Thymus (tissue), 11 donors: ENCODE results near the gene CCDC188. TPM values are rescaled to one million over a fixed set of nuclear protein-coding genes. Genes with fewer than 3 reads are reported as not detected.

ENCODE experiments used
- DNase-seq, 9 donors: peaks; one replicate each; pipeline ENCODE4 v3.0.0-alpha.2; 2013; ENCODE audit warnings: low spot score in 9 of 9, low read depth in 6 of 9, missing footprints in 1 of 9
- H3K27ac ChIP-seq, 2 donors: one replicate each; pipeline ENCODE4 v1.5.1; 2013; ENCODE audit warnings: control low read depth in 1 of 2, low read depth in 1 of 2, low read length in 1 of 2, mild to moderate bottlenecking in 1 of 2, moderate library complexity in 1 of 2
- H3K27me3 ChIP-seq, 2 donors: one replicate each; pipeline ENCODE4 v1.5.1; 2013; ENCODE audit warnings: low read length in 1 of 2; ENCODE audit not compliant: control insufficient read depth in 2 of 2, insufficient read depth in 1 of 2
- H3K36me3 ChIP-seq, 2 donors: one replicate each; pipeline ENCODE4 v1.5.1; 2013; ENCODE audit warnings: low read length in 1 of 2, mild to moderate bottlenecking in 1 of 2, moderate library complexity in 1 of 2; ENCODE audit not compliant: control insufficient read depth in 2 of 2, insufficient read depth in 2 of 2
- H3K4me1 ChIP-seq, 2 donors: one replicate each; pipeline ENCODE4 v1.5.1; 2013; ENCODE audit warnings: low read length in 2 of 2; ENCODE audit not compliant: control insufficient read depth in 2 of 2, insufficient read depth in 2 of 2
- H3K4me3 ChIP-seq, 2 donors: one replicate each; pipeline ENCODE4 v1.5.1; 2013; ENCODE audit warnings: low read length in 2 of 2, control low read depth in 1 of 2, mild to moderate bottlenecking in 1 of 2
- H3K9me3 ChIP-seq, 2 donors: one replicate each; pipeline ENCODE4 v1.5.1; 2013; ENCODE audit warnings: low read length in 1 of 2, mild to moderate bottlenecking in 1 of 2; ENCODE audit not compliant: control insufficient read depth in 2 of 2, insufficient read depth in 1 of 2
- WGBS: extraction: QIAGEN DNeasy Blood & Tissue Kit; methylation state at CpG from one replicate; pipeline ENCODE4 v1.1.7; 2013; 5-methylcytosine and 5-hydroxymethylcytosine counted together
- polyA plus RNA-seq: library from polyadenylated mRNA; stranded (reverse); fragments of 200-250 nt; gene quantifications from one replicate; pipeline ENCODE4 v1.2.3, GENCODE V29; 2013
- total RNA-seq: library from RNA; stranded (reverse); fragments of 120-200 nt; gene quantifications from one replicate; pipeline ENCODE4 v1.2.4, GENCODE V29; 2013
- donor health status: healthy.

Gene CCDC188
- total and polyA plus RNA-seq, 2 donors = 0.09 to 0.84 TPM

- no peak for DNase-seq
- H3K4me3 ChIP-seq = no peak overlapping the region
- no peaks in the 10 kb centered on the region for H3K27me3 ChIP-seq
- H3K9me3 ChIP-seq = no peaks in the 10 kb centered on the region
- H3K36me3 ChIP-seq = peaks cover 1 to 2% of the 10 kb centered on the region in 2 donors
- 96% methylated on average over 12 of the region's 12 CpGs for WGBS
- H3K27ac ChIP-seq = no peak overlapping the region
- peaks cover 15 to 36% of the 10 kb centered on the region in 2 donors for H3K4me1 ChIP-seq
These were observed 16.8 kb downstream of the CCDC188 start for GRCh38 chr22:20133930-20134549.

- H3K27me3 ChIP-seq = no peaks in the 10 kb centered on the region
- peaks cover 20 to 46% of the 10 kb centered on the region in 2 donors for H3K4me1 ChIP-seq
- no peak for DNase-seq
- peak overlapping the region; percentile 54 to 75 for H3K4me3 ChIP-seq
- no peak overlapping the region for H3K27ac ChIP-seq
- no peaks in the 10 kb centered on the region for H3K9me3 ChIP-seq
- peaks cover 0 to 11% of the 10 kb centered on the region in 2 donors for H3K36me3 ChIP-seq
- 86% methylated on average over 16 of the region's 16 CpGs for WGBS
These were observed 18.1 kb downstream of the CCDC188 start for GRCh38 chr22:20132686-20133246.

GRCh38 chr22:20131859-20132685, 18.8 kb downstream of the CCDC188 start:
- Histone ChIP-seq H3K4me3 (peak overlapping the region; percentile 54 to 75), H3K36me3 (peaks cover 5 to 18% of the 10 kb centered on the region in 2 donors), H3K27ac (no peak overlapping the region), H3K4me1 (peaks cover 20 to 43% of the 10 kb centered on the region in 2 donors), H3K9me3 (no peaks in the 10 kb centered on the region), H3K27me3 (no peaks in the 10 kb centered on the region)
- DNase-seq = no peak
- WGBS = 1% methylated on average over 72 of the region's 72 CpGs

GRCh38 chr22:20131597-20131858, 19.3 kb downstream of the CCDC188 start, which contains the start of gene ZDHHC8:
ZDHHC8 (plus strand) TSS chr22:20131804; CDS start chr22:20131948, 144 bp downstream.
- H3K4me1 ChIP-seq = peaks cover 20 to 43% of the 10 kb centered on the region in 2 donors
- WGBS = under 1% methylated on average over 40 of the region's 43 CpGs
- H3K9me3 ChIP-seq = no peaks in the 10 kb centered on the region
- DNase-seq = peak in 3 of 9 donors; percentile 34 to 59 (median 55)
- H3K4me3 ChIP-seq = peak within 1 kb of the TSS; percentile 63 to 75
- H3K27me3 ChIP-seq = no peaks in the 10 kb centered on the region
- peaks cover 6 to 21% of the 10 kb centered on the region in 2 donors for H3K36me3 ChIP-seq
- H3K27ac ChIP-seq = peak within 1 kb of the TSS; percentile 81 to 88

GRCh38 chr22:20130731-20131596, 19.9 kb downstream of the CCDC188 start:
- no peaks in the 10 kb centered on the region for H3K27me3 ChIP-seq
- DNase-seq = peak in 6 of 9 donors; percentile 61 to 89 (median 76)
- H3K36me3 ChIP-seq = peaks cover 12 to 27% of the 10 kb centered on the region in 2 donors
- peaks cover 20 to 41% of the 10 kb centered on the region in 2 donors for H3K4me1 ChIP-seq
- no peaks in the 10 kb centered on the region for H3K9me3 ChIP-seq
- peak overlapping the region; percentile 63 to 75 for H3K4me3 ChIP-seq
- peak overlapping the region; percentile 81 to 88 for H3K27ac ChIP-seq
- 8% methylated on average over 70 of the region's 70 CpGs for WGBS

- peak overlapping the region; percentile 76 to 88 for H3K27ac ChIP-seq
- H3K4me3 ChIP-seq = no peak overlapping the region
- peaks cover 18 to 31% of the 10 kb centered on the region in 2 donors for H3K36me3 ChIP-seq
- H3K4me1 ChIP-seq = peaks cover 20 to 39% of the 10 kb centered on the region in 2 donors
- peak in 1 of 9 donors; percentile 51 for DNase-seq
- WGBS = 74% methylated on average over 3 of the region's 3 CpGs
- H3K27me3 ChIP-seq = no peaks in the 10 kb centered on the region
- H3K9me3 ChIP-seq = no peaks in the 10 kb centered on the region
These were observed 20.5 kb downstream of the CCDC188 start for GRCh38 chr22:20130319-20130718.

- Histone ChIP-seq H3K4me3 (no peak overlapping the region), H3K9me3 (no peaks in the 10 kb centered on the region), H3K4me1 (peaks cover 20 to 39% of the 10 kb centered on the region in 2 donors), H3K27me3 (no peaks in the 10 kb centered on the region), H3K27ac (peak overlapping the region in 1 of 2 donors; percentile 88), H3K36me3 (peaks cover 25 to 38% of the 10 kb centered on the region in 2 donors)
- DNase-seq = no peak
- 92% methylated on average over 3 of the region's 3 CpGs for WGBS
These were observed 21.2 kb downstream of the CCDC188 start for GRCh38 chr22:20129747-20130014.

GRCh38 chr22:20128902-20129746, 21.7 kb downstream of the CCDC188 start:
- Histone ChIP-seq H3K27me3 (no peaks in the 10 kb centered on the region), H3K27ac (peak overlapping the region in 1 of 2 donors; percentile 88), H3K4me1 (peaks cover 20 to 39% of the 10 kb centered on the region in 2 donors), H3K4me3 (no peak overlapping the region), H3K36me3 (peaks cover 30 to 42% of the 10 kb centered on the region in 2 donors), H3K9me3 (no peaks in the 10 kb centered on the region)
- peak in 6 of 9 donors; percentile 66 to 86 (median 68) for DNase-seq
- WGBS = 56% methylated on average over 18 of the region's 18 CpGs
